B cell (primary cell): ENCODE measurements around the gene NFU1. TPM values are rescaled to one million over a fixed set of nuclear protein-coding genes. Genes with fewer than 3 reads are reported as not detected.

Experiments
- ATAC-seq: fragments of 200-7000 bp; cut with Tn5 transposase; one replicate; pipeline ENCODE4 v1.10.0; 2021; ENCODE audit warnings: low read depth, mild to moderate bottlenecking, moderate number of reproducible peaks, moderate library complexity
- CTCF ChIA-PET: fragments of 350-600 bp; sonication (Branson Sonifier 250); formaldehyde crosslinking; loops from one replicate; lab custom pipeline; 2021; ENCODE audit warnings: antibody characterized with exemption, inconsistent platforms; lab: Charles Lee
- POLR2A ChIA-PET: fragments of 350-600 bp; sonication (Branson Sonifier 250); formaldehyde crosslinking; loops from one replicate; lab custom pipeline; 2021; ENCODE audit warnings: antibody characterized with exemption; lab: Charles Lee
- DNase-seq: peaks from one replicate; pipeline ENCODE4 v3.0.0; 2013
- H2AFZ ChIP-seq: 2 replicates; pipeline ENCODE4 v1.6.1; 2012; ENCODE audit warnings: mild to moderate bottlenecking, low read depth, low read length; ENCODE audit not compliant: insufficient read depth, poor library complexity, severe bottlenecking
- H3K27ac ChIP-seq, 2 donors: 1 replicate in 1 of 2; 2 replicates in 1 of 2; pipeline ENCODE4 v1.5.1; 2012 to 2013; ENCODE audit warnings: low read length in 2 of 2, mild to moderate bottlenecking in 2 of 2, moderate library complexity in 1 of 2
- H3K27me3 ChIP-seq, 4 experiments: fragments of 200-600 bp in 1 of 4; sonication (generic) in 1 of 4; replicated peaks in 1 of 4; 1 replicate in 2 of 4; 2 replicates in 2 of 4; pipeline versions ENCODE4 v1.6.1 to v1.7.0; 2013 to 2016; ENCODE audit warnings: low read length in 3 of 4, mild to moderate bottlenecking in 2 of 4, mixed read lengths in 1 of 4, moderate library complexity in 1 of 4; ENCODE audit not compliant: insufficient read depth in 4 of 4, control insufficient read depth in 3 of 4; ENCODE audit errors: control extremely low read depth in 1 of 4
- H3K36me3 ChIP-seq, 2 experiments: replicated peaks in 1 of 2; 1 replicate in 1 of 2; 2 replicates in 1 of 2; pipeline versions ENCODE4 v1.6.1 to v1.7.1; 2013; ENCODE audit warnings: low read length in 1 of 2; ENCODE audit not compliant: insufficient read depth in 2 of 2, control insufficient read depth in 1 of 2; ENCODE audit errors: control extremely low read depth in 1 of 2, extremely low read depth in 1 of 2
- H3K4me1 ChIP-seq, 2 donors: fragments of 200-600 bp in 1 of 2; sonication (generic) in 1 of 2; 1 replicate in 1 of 2; 2 replicates in 1 of 2; pipeline versions ENCODE4 v1.5.1 to v1.6.1; 2013 to 2017; ENCODE audit warnings: low read length in 2 of 2; ENCODE audit not compliant: control insufficient read depth in 2 of 2, insufficient read depth in 2 of 2
- H3K4me2 ChIP-seq: replicated peaks from 2 replicates; pipeline ENCODE3; 2012; ENCODE audit warnings: mild to moderate bottlenecking, low read depth, low read length; ENCODE audit not compliant: poor library complexity, severe bottlenecking
- H3K4me3 ChIP-seq, 5 experiments: fragments of 200-600 bp in 1 of 5; sonication (generic) in 1 of 5; 1 replicate in 3 of 5; 2 replicates in 2 of 5; pipeline versions ENCODE4 v1.5.1 to v1.7.0; 2011 to 2016; ENCODE audit warnings: low read length in 4 of 5, mild to moderate bottlenecking in 4 of 5, low read depth in 2 of 5, control low read depth in 1 of 5, moderate library complexity in 1 of 5; ENCODE audit not compliant: insufficient read depth in 1 of 5; ENCODE audit errors: control extremely low read depth in 1 of 5, extremely low read depth in 1 of 5
- H3K79me2 ChIP-seq: fragments of 200-600 bp; sonication (generic); one replicate; pipeline ENCODE4 v1.6.0; 2016; ENCODE audit warnings: low read length; ENCODE audit not compliant: control insufficient read depth, insufficient read depth
- H3K9ac ChIP-seq: fragments of 200-600 bp; sonication (generic); 2 replicates; pipeline ENCODE4 v1.6.1; 2017; ENCODE audit warnings: mild to moderate bottlenecking, low read length, moderate library complexity
- H3K9me3 ChIP-seq, 3 donors: one replicate each; pipeline versions ENCODE4 v1.6.1 to v1.7.1; 2013; ENCODE audit warnings: low read length in 2 of 3; ENCODE audit not compliant: control insufficient read depth in 2 of 3, insufficient read depth in 1 of 3; ENCODE audit errors: control extremely low read depth in 1 of 3
- H4K20me1 ChIP-seq: 2 replicates; pipeline ENCODE4 v1.6.0; 2012; ENCODE audit warnings: mild to moderate bottlenecking, low read length; ENCODE audit not compliant: insufficient read depth, control insufficient read depth, poor library complexity, severe bottlenecking
- H3K27ac Mint-ChIP-seq: one replicate; pipeline ENCODE4 v1.8.0; 2021; ENCODE audit warnings: mixed read lengths
- H3K27me3 Mint-ChIP-seq: one replicate; pipeline ENCODE4 v1.8.0; 2021; ENCODE audit warnings: mixed read lengths
- H3K4me1 Mint-ChIP-seq: one replicate; pipeline ENCODE4 v1.8.0; 2021; ENCODE audit warnings: mixed read lengths
- H3K4me3 Mint-ChIP-seq: one replicate; pipeline ENCODE4 v1.8.0; 2021; ENCODE audit warnings: mixed read lengths
- H3K9me3 Mint-ChIP-seq: one replicate; pipeline ENCODE4 v1.8.0; 2022; ENCODE audit warnings: mixed read lengths; ENCODE audit not compliant: insufficient read depth
- CTCF ChIP-seq: fragments of 200-600 bp; IDR thresholded peaks from one replicate; pipeline ENCODE4 v1.8.0; 2022; ENCODE audit warnings: antibody characterized with exemption, mild to moderate bottlenecking
- EZH2 ChIP-seq: IDR thresholded peaks from 2 replicates; pipeline ENCODE4 v1.6.1; 2012; ENCODE audit warnings: borderline replicate concordance, low read depth, mild to moderate bottlenecking, moderate library complexity, low read length; ENCODE audit not compliant: insufficient read depth, poor library complexity, severe bottlenecking
- WGBS: methylation state at CpG from one replicate; pipeline ENCODE4 v1.1.5; 2013; ENCODE audit warnings: missing lambda C conversion rate; ENCODE audit not compliant: insufficient coverage; 5-methylcytosine and 5-hydroxymethylcytosine counted together
- intact Hi-C: fragments of 100-400 bp; cut with micrococcal nuclease; formaldehyde crosslinking; loops from one replicate; pipeline ENCODE4 v1.10.0; 2022
- polyA plus RNA-seq: library from polyadenylated mRNA; depleted of rRNA; stranded (reverse); fragments of >200 nt; gene quantifications from 2 replicates; pipeline ENCODE4 v1.2.3, GENCODE V29; 2012
- total RNA-seq, 2 donors: library from RNA; stranded (reverse); fragments of 120-200 nt in 1 of 2; gene quantifications; 1 replicate in 1 of 2; 2 replicates in 1 of 2; pipeline versions ENCODE4 v1.2.3 to v1.2.4, GENCODE V29; 2013 to 2022

NFU1 gene
- total and polyA plus RNA-seq, 2 donors (not counting 1 experiment from before 2014, with no cell fraction given) = 19.2 to 40.6 TPM

- Histone ChIP-seq H3K4me2 (no peak overlapping the region), H3K9ac (no peak overlapping the region), H3K9me3 (no peaks in the 10 kb centered on the region), H2AFZ (no peak overlapping the region), H3K27ac (no peak overlapping the region), H3K79me2 (no peaks in the 10 kb centered on the region), H3K4me1 (no peaks in the 10 kb centered on the region), H4K20me1 (no peaks in the 10 kb centered on the region), H3K4me3 (no peak overlapping the region), H3K27me3 (no peaks in the 10 kb centered on the region), H3K36me3 (no peaks in the 10 kb centered on the region)
- ATAC-seq (no peak), DNase-seq (no peak)
- no CpG with 5 or more reads among the region's 2 CpGs for WGBS
- Mint-ChIP-seq H3K27me3 (peaks cover 8% of the 10 kb centered on the region), H3K4me1 (peaks cover 13% of the 10 kb centered on the region), H3K4me3 (no peak overlapping the region), H3K9me3 (no peaks in the 10 kb centered on the region), H3K27ac (no peak overlapping the region)
- ChIA-PET POLR2A (no interaction called here), CTCF (no interaction called here)
- TF ChIP-seq CTCF (no peak), EZH2 (no peak)
- intact Hi-C loops = no loop called here
Observed at GRCh38 chr2:69474688-69475087, 37.5 kb upstream of the NFU1 start.

GRCh38 chr2:69471793-69472192, 34.6 kb upstream of the NFU1 start:
- no peaks in the 10 kb centered on the region for H3K79me2 ChIP-seq
- no peak overlapping the region for H3K9ac ChIP-seq
- peaks cover 6% of the 10 kb centered on the region for H3K4me1 Mint-ChIP-seq
- H3K4me1 ChIP-seq = no peaks in the 10 kb centered on the region
- ATAC-seq (no peak), DNase-seq (no peak)
- H3K4me3 Mint-ChIP-seq = no peak overlapping the region
- H3K27ac ChIP-seq = no peak overlapping the region
- H3K27me3 Mint-ChIP-seq = peaks cover 11% of the 10 kb centered on the region
- WGBS = no CpG with 5 or more reads among the region's 2 CpGs
- H2AFZ ChIP-seq = no peak overlapping the region
- ChIA-PET CTCF (no interaction called here), POLR2A (no interaction called here)
- no peak overlapping the region for H3K4me2 ChIP-seq
- H3K27me3 ChIP-seq = no peaks in the 10 kb centered on the region
- TF ChIP-seq EZH2 (no peak), CTCF (no peak)
- H3K9me3 ChIP-seq = no peaks in the 10 kb centered on the region
- intact Hi-C loops = no loop called here
- no peaks in the 10 kb centered on the region for H3K36me3 ChIP-seq
- H3K27ac Mint-ChIP-seq = no peak overlapping the region
- H4K20me1 ChIP-seq = no peaks in the 10 kb centered on the region
- H3K4me3 ChIP-seq = no peak overlapping the region
- no peaks in the 10 kb centered on the region for H3K9me3 Mint-ChIP-seq
